SK-N-MC (cell line): ENCODE results near the gene ARHGEF28.

Experiments used
- EZH2 ChIP-seq: fragments of 200-600 bp; sonication (generic); IDR thresholded peaks from one replicate; pipeline ENCODE4 v1.6.1; 2017; ENCODE audit warnings: antibody characterized with exemption
- FOXP2 ChIP-seq: optimal IDR thresholded peaks from 2 replicates; pipeline ENCODE3; 2011; ENCODE audit warnings: mild to moderate bottlenecking, moderate library complexity; ENCODE audit not compliant: insufficient read depth; ENCODE audit errors: extremely low read length, control extremely low read depth
- POLR2AphosphoS5 ChIP-seq: IDR thresholded peaks from 2 replicates; pipeline ENCODE4 v1.6.1; 2012; ENCODE audit warnings: mild to moderate bottlenecking, low read depth, low read length, borderline replicate concordance

DNA sequence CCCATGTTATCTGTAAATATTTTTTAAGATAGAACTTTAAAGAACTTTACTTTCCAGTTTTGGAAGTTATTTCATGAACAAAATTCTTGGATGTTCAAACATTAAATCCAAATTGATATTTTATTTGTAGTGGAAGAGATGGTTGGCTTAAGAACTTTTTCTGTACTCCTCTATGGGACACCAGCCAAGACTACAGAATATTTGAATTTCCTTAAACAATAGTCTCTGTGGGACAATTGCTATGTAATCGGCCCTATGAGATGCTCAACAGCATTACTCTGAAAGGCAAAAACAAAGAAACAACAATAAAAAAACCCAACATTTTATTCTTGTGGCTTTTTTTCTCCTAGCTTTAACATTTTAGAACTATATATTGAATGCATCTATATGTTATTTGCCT lies 289.3 kb downstream of the ARHGEF28 start:
- TF ChIP-seq POLR2AphosphoS5 (no peak), EZH2 (no peak), FOXP2 (no peak)
